GM12878 (cell line): Measurements from ENCODE around the gene CCDC78. TPM values are rescaled to one million over a fixed set of nuclear protein-coding genes. Genes with fewer than 3 reads are reported as not detected.

Experiments used
- CHD1 ChIP-seq: IDR thresholded peaks from 2 replicates; pipeline ENCODE4 v1.6.1; 2012; ENCODE audit warnings: low read depth, low read length, improper control_type of control experiment
- LARP7 ChIP-seq: fragments of 450-650 bp; IDR thresholded peaks from 2 replicates; pipeline ENCODE4 v1.6.1; 2017; ENCODE audit warnings: mild to moderate bottlenecking
- PRDM15 ChIP-seq: fragments of 450-650 bp; formaldehyde crosslinking; IDR thresholded peaks from 2 replicates; pipeline ENCODE4 v1.4.0; 2020; ENCODE audit warnings: mild to moderate bottlenecking, moderate library complexity
- RB1 ChIP-seq: fragments of 450-650 bp; formaldehyde crosslinking; IDR thresholded peaks from 2 replicates; pipeline ENCODE4 v1.6.1; 2017; ENCODE audit warnings: mild to moderate bottlenecking, borderline replicate concordance
- RCOR1 ChIP-seq: conservative IDR thresholded peaks from 2 replicates; pipeline ENCODE4 v1.6.1; 2012; ENCODE audit warnings: low read depth, low read length, improper control_type of control experiment
- SIN3A ChIP-seq: IDR thresholded peaks from 2 replicates; pipeline ENCODE4 v1.6.1; 2012; ENCODE audit warnings: low read depth, low read length, improper control_type of control experiment
- SKIL ChIP-seq: fragments of 450-650 bp; IDR thresholded peaks from 2 replicates; pipeline ENCODE4 v1.6.1; 2017; ENCODE audit warnings: mild to moderate bottlenecking, low read depth, inconsistent platforms; ENCODE audit not compliant: poor library complexity, severe bottlenecking
- SMC3 ChIP-seq: IDR thresholded peaks from 2 replicates; pipeline ENCODE4 v1.6.1; 2011; ENCODE audit warnings: low read length, improper control_type of control experiment, borderline replicate concordance
- SUZ12 ChIP-seq: fragments of 200-600 bp; sonication (generic); IDR thresholded peaks from one replicate; pipeline ENCODE4 v1.6.1; 2018; ENCODE audit warnings: antibody characterized with exemption, mild to moderate bottlenecking; ENCODE audit not compliant: unreplicated experiment
- polyA plus RNA-seq, 11 experiments: library from polyadenylated mRNA; depleted of rRNA in 4 of 11; unstranded in 6 of 11; stranded (reverse) in 5 of 11; fragments of >200 nt; fragmentation: Nextera tagmentation in 4 of 11; fragmentation: Illumina TruSeq in 1 of 11; extraction: Ambion mirVana in 4 of 11; extraction: Trizol in 1 of 11; gene quantifications; 1 replicate in 1 of 11; 2 replicates in 10 of 11; pipeline versions ENCODE4 v1.2.1 to v1.2.3, GENCODE V29; 2011 to 2016; ENCODE audit warnings: inconsistent platforms in 2 of 11, missing spikeins in 2 of 11, low read depth in 1 of 11
- total RNA-seq, 4 experiments: library from RNA; depleted of rRNA in 3 of 4; stranded (reverse); fragments of >200 nt in 3 of 4; fragmentation: Illumina TruSeq in 1 of 4; extraction: Trizol in 1 of 4; gene quantifications; 2 replicates each; pipeline versions ENCODE4 v1.2.1 to v1.2.3, GENCODE V29; 2013 to 2021

The CCDC78 gene
- total and polyA plus RNA-seq, 10 of the 15 experiments (the other 5 are each of a cell fraction or from before 2014, with no cell fraction given), result 0.10 to 26.2 (median 5.4) TPM

- no peak for TF ChIP-seq PRDM15 (CRISPR knock-in tag)
- TF ChIP-seq SUZ12, result no peak
- TF ChIP-seq LARP7, result no peak
- no peak for TF ChIP-seq SIN3A
- no peak for TF ChIP-seq RCOR1
- TF ChIP-seq RB1, result no peak
- no peak for TF ChIP-seq CHD1
- TF ChIP-seq SKIL, result no peak
- TF ChIP-seq SMC3, result no peak
Observed at GRCh38 chr16:711084-711483, 15.2 kb downstream of the CCDC78 start (continued).
